ENCODE measurements around the gene CHRND. TPM values are rescaled to one million over a fixed set of nuclear protein-coding genes. Genes with fewer than 3 reads are reported as not detected.

CHRND gene
- total and polyA plus RNA-seq, 2 of the 4 experiments (the other 2 are of a cell fraction): not detected

DNA sequence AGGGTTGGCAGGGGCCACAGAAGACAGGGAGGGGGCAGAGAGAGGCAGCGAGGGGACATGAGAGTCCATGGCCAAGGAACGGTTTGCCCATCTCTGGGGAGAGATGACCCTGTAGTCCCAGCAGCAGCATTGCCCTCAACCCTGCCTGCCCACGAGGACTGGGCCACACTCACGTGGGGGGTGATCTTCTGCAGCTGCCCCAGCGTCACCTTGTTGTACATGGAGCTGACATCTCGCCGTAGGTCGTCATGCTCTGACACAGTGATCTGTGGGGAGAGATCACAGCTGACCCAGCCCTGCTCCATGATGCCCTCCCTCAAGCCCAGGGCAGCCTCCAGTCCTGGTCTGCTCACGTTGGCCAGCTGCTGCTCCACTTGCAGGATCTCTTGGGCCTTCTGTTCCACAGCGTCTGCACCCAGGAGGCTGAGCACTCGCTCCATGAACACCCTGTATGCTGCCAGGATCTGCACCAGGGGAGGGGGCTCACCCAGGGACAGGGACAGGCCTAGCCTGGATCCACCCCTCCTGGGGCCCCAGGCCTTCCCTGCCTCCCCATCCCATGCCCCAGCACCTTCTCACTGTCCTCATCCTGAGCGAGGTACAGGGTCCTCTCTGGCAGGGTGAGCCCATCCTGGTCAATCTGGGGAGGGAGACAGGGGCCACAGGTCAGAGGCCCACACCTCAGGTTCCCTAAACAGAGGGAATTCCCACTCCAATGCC is 41.2 kb upstream of the CHRND start:
- H3K56ac ChIP-seq (ENCODE audit: extremely low read depth, insufficient read depth, low read length): no peak overlapping the region
- no peak overlapping the region for H3K18ac ChIP-seq (ENCODE audit: low read depth, low read length)
- no peak overlapping the region for H4K8ac ChIP-seq (ENCODE audit: low read depth in 2 of 2, low read length in 2 of 2)
- no peak overlapping the region for H2BK120ac ChIP-seq (ENCODE audit: low read depth, low read length)
- H4K5ac ChIP-seq (ENCODE audit: low read depth, low read length): no peak overlapping the region
- no peak for TF ChIP-seq MXI1 (IDR thresholded peaks at IDR 0.05; ENCODE audit: borderline replicate concordance, low read depth, low read length)
- no peak for TF ChIP-seq NFE2L2 (IDR thresholded peaks at IDR 0.05; ENCODE audit: low read depth, low read length)
- TF ChIP-seq RCOR1 (IDR thresholded peaks at IDR 0.05; ENCODE audit: insufficient replicate concordance, low read length): no peak
- TF ChIP-seq POLR2A (IDR thresholded peaks at IDR 0.05; ENCODE audit: low read depth, low read length): no peak
- TF ChIP-seq MAZ (IDR thresholded peaks at IDR 0.05; ENCODE audit: borderline replicate concordance, low read depth, low read length): no peak
- no peak for TF ChIP-seq RAD21 (IDR thresholded peaks at IDR 0.05; ENCODE audit: low read length)
- TF ChIP-seq, protein P1, sequence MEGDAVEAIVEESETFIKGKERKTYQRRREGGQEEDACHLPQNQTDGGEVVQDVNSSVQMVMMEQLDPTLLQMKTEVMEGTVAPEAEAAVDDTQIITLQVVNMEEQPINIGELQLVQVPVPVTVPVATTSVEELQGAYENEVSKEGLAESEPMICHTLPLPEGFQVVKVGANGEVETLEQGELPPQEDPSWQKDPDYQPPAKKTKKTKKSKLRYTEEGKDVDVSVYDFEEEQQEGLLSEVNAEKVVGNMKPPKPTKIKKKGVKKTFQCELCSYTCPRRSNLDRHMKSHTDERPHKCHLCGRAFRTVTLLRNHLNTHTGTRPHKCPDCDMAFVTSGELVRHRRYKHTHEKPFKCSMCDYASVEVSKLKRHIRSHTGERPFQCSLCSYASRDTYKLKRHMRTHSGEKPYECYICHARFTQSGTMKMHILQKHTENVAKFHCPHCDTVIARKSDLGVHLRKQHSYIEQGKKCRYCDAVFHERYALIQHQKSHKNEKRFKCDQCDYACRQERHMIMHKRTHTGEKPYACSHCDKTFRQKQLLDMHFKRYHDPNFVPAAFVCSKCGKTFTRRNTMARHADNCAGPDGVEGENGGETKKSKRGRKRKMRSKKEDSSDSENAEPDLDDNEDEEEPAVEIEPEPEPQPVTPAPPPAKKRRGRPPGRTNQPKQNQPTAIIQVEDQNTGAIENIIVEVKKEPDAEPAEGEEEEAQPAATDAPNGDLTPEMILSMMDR (conservative IDR thresholded peaks at IDR 0.05; ENCODE audit: low read depth, low read length): no peak
- no peak for TF ChIP-seq SMC3 (IDR thresholded peaks at IDR 0.05; ENCODE audit: low read depth, low read length)
- no peak for TF ChIP-seq MAFK (IDR thresholded peaks at IDR 0.05; ENCODE audit: low read depth, low read length)
- TF ChIP-seq, protein P2, sequence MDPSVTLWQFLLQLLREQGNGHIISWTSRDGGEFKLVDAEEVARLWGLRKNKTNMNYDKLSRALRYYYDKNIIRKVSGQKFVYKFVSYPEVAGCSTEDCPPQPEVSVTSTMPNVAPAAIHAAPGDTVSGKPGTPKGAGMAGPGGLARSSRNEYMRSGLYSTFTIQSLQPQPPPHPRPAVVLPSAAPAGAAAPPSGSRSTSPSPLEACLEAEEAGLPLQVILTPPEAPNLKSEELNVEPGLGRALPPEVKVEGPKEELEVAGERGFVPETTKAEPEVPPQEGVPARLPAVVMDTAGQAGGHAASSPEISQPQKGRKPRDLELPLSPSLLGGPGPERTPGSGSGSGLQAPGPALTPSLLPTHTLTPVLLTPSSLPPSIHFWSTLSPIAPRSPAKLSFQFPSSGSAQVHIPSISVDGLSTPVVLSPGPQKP (IDR thresholded peaks at IDR 0.05; ENCODE audit: borderline replicate concordance, low read depth, low read length): no peak
- no peak for TF ChIP-seq CEBPB (IDR thresholded peaks at IDR 0.05; ENCODE audit: low read depth, low read length)
- no peak for TF ChIP-seq FOS (IDR thresholded peaks at IDR 0.05; ENCODE audit: low read depth, low read length)
- TF ChIP-seq, protein P3, sequence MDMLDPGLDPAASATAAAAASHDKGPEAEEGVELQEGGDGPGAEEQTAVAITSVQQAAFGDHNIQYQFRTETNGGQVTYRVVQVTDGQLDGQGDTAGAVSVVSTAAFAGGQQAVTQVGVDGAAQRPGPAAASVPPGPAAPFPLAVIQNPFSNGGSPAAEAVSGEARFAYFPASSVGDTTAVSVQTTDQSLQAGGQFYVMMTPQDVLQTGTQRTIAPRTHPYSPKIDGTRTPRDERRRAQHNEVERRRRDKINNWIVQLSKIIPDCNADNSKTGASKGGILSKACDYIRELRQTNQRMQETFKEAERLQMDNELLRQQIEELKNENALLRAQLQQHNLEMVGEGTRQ (IDR thresholded peaks at IDR 0.05; ENCODE audit: low read depth, low read length): no peak
- H4K20me1 ChIP-seq (ENCODE audit: insufficient read depth, low read length): no peaks in the 10 kb centered on the region; the same call in 1 of the 2 replicates
- no peaks in the 10 kb centered on the region for H3K9me1 ChIP-seq (ENCODE audit: insufficient read depth, low read length)
- no peak overlapping the region for H3K4me3 ChIP-seq (ENCODE audit: insufficient read depth, low read depth, low read length)
- no peak overlapping the region for H3K23ac ChIP-seq (ENCODE audit: low read depth, low read length)
- no peak overlapping the region for H2BK20ac ChIP-seq (ENCODE audit: low read depth, low read length)
- no peaks in the 10 kb centered on the region for H3K79me1 ChIP-seq (ENCODE audit: low read depth in 1 of 2, low read length in 2 of 2)
- no peaks in the 10 kb centered on the region; the same call in 1 of the 2 replicates for H3K4me1 ChIP-seq (ENCODE audit: control insufficient read depth, insufficient read depth, low read length)
- H2BK15ac ChIP-seq (ENCODE audit: low read depth, low read length): no peak overlapping the region
- POLR2A ChIA-PET (ENCODE audit: unreplicated experiment): no interaction called here
- no peak overlapping the region for H3K9ac ChIP-seq (ENCODE audit: low read depth, low read length)
- no peak overlapping the region for H3K4me2 ChIP-seq (ENCODE audit: low read depth, low read length)
- in situ Hi-C loops (cut with MboI; ENCODE audit: low sequenced_read_pairs) (no loop called here), intact Hi-C loops (cut with micrococcal nuclease) (no loop called here), dilution Hi-C loops (cut with HindIII; ENCODE audit: low sequenced_read_pairs, unreplicated experiment) (no loop called here)
- no peak overlapping the region for H4K91ac ChIP-seq (ENCODE audit: insufficient read depth, low read depth, low read length)
- no peaks in the 10 kb centered on the region for H3K9me3 ChIP-seq (ENCODE audit: control insufficient read depth, insufficient read depth, low read length)
- H3K14ac ChIP-seq (replicated peaks; ENCODE audit: low read depth, low read length): no peak overlapping the region
- H2AK5ac ChIP-seq (ENCODE audit: low read depth, low read length): no peak overlapping the region
- no peaks in the 10 kb centered on the region for H3K36me3 ChIP-seq (ENCODE audit: control insufficient read depth, insufficient read depth, low read length)
- no peak overlapping the region for H3K27ac ChIP-seq (ENCODE audit: insufficient read depth, low read length)
- no peak overlapping the region for H3K4ac ChIP-seq (ENCODE audit: low read depth, low read length)
- no peak overlapping the region for H2AFZ ChIP-seq (replicated peaks; ENCODE audit: low read length, poor library complexity)
- H2BK5ac ChIP-seq (ENCODE audit: low read depth, low read length, poor library complexity, severe bottlenecking): no peak overlapping the region
- BruUV-seq (replicated peaks): no TSS peak
- H2AK9ac ChIP-seq (replicated peaks; ENCODE audit: low read depth, low read length, poor library complexity): no peak overlapping the region
- CTCF ChIA-PET: no interaction called here
- WGBS, 2 experiments (ENCODE audit: extremely low coverage in 2 of 2, insufficient read length in 1 of 2): 70% methylated on average over 2 of the region's 12 CpGs; no CpG with 5 or more reads in 1 of the 2 experiments
- ATAC-seq (ENCODE audit: low read depth): no peak
- no peak for DNase-seq
- peaks cover 65% of the 10 kb centered on the region for H3K27me3 ChIP-seq (ENCODE audit: control insufficient read depth, insufficient read depth, low read length)
